IPS-11a (cell line): ENCODE measurements around the gene HELZ.
"Not testable (repeated sequence)": the region's sequence is repeated elsewhere in the genome, so short reads cannot be mapped to it uniquely, and the experiment has no call there.

ENCODE experiments used
- H3K4me3 ChIP-seq: one replicate; pipeline ENCODE4 v1.5.1; 2013; ENCODE audit warnings: low read depth, low read length, control low read depth

HELZ gene

GRCh38 chr17:67245073-67245693 lies at the start of gene HELZ:
TSS of gene HELZ (minus strand) at chr17:67245196. CDS start at chr17:67218804, 26,392 bp downstream.
- peak within 1 kb of the TSS; percentile 78 for H3K4me3 ChIP-seq

- H3K4me3 ChIP-seq: no peak overlapping the region
Observed at GRCh38 chr17:67293251-67294203, 48.5 kb upstream of the HELZ start.

- H3K4me3 ChIP-seq: no peak overlapping the region
Observed at GRCh38 chr17:67290711-67291291, 45.8 kb upstream of the HELZ start.

- H3K4me3 ChIP-seq: no peak overlapping the region
Observed at GRCh38 chr17:67290244-67290643, 45.2 kb upstream of the HELZ start.

GRCh38 chr17:67289181-67289876 lies 44.3 kb upstream of the HELZ start:
- no peak overlapping the region for H3K4me3 ChIP-seq

GRCh38 chr17:67286826-67287225 lies 41.8 kb upstream of the HELZ start:
- H3K4me3 ChIP-seq: not testable (repeated sequence)

- no peak overlapping the region for H3K4me3 ChIP-seq
Observed at GRCh38 chr17:67285360-67285759, 40.4 kb upstream of the HELZ start.

- no peak overlapping the region for H3K4me3 ChIP-seq
Observed at GRCh38 chr17:67283731-67284516, 38.9 kb upstream of the HELZ start.

- H3K4me3 ChIP-seq: no peak overlapping the region
Observed at GRCh38 chr17:67281743-67282142, 36.7 kb upstream of the HELZ start.

- no peak overlapping the region for H3K4me3 ChIP-seq
Observed at GRCh38 chr17:67281053-67281452, 36.1 kb upstream of the HELZ start.

GRCh38 chr17:67280279-67280678 lies 35.3 kb upstream of the HELZ start:
- no peak overlapping the region for H3K4me3 ChIP-seq

GRCh38 chr17:67279115-67279514 lies 34.1 kb upstream of the HELZ start:
- H3K4me3 ChIP-seq: no peak overlapping the region

- H3K4me3 ChIP-seq: no peak overlapping the region
Observed at GRCh38 chr17:67278363-67278762, 33.4 kb upstream of the HELZ start.

GRCh38 chr17:67276075-67276474 lies 31.1 kb upstream of the HELZ start:
- no peak overlapping the region for H3K4me3 ChIP-seq

- no peak overlapping the region for H3K4me3 ChIP-seq
Observed at GRCh38 chr17:67274466-67274865, 29.5 kb upstream of the HELZ start.

GRCh38 chr17:67273900-67274299 lies 28.9 kb upstream of the HELZ start:
- H3K4me3 ChIP-seq: no peak overlapping the region

- no peak overlapping the region for H3K4me3 ChIP-seq
Observed at GRCh38 chr17:67272312-67273047, 27.5 kb upstream of the HELZ start.

- H3K4me3 ChIP-seq: not testable (repeated sequence)
Observed at GRCh38 chr17:67271187-67271586, 26.2 kb upstream of the HELZ start.

- no peak overlapping the region for H3K4me3 ChIP-seq
Observed at GRCh38 chr17:67270416-67270815, 25.4 kb upstream of the HELZ start.

- H3K4me3 ChIP-seq: no peak overlapping the region
Observed at GRCh38 chr17:67266496-67266895, 21.5 kb upstream of the HELZ start.
